CD14-positive monocyte (primary cell): ENCODE results near the gene ADSS1. TPM values are rescaled to one million over a fixed set of nuclear protein-coding genes. Genes with fewer than 3 reads are reported as not detected.

Experiments
- DNase-seq, 3 donors: peaks; one replicate each; pipeline ENCODE4 v3.0.0-alpha.2; 2011 to 2022
- H2AFZ ChIP-seq: 2 replicates; pipeline ENCODE4 v1.6.0; 2012; ENCODE audit warnings: mild to moderate bottlenecking, low read depth, low read length, inconsistent platforms; ENCODE audit not compliant: insufficient read depth, poor library complexity, severe bottlenecking
- H3K27ac ChIP-seq, 2 donors: 1 replicate in 1 of 2; 2 replicates in 1 of 2; pipeline ENCODE4 v1.5.1; 2012 to 2013; ENCODE audit warnings: low read length in 2 of 2, control low read depth in 1 of 2, inconsistent platforms in 1 of 2, low read depth in 1 of 2, mild to moderate bottlenecking in 1 of 2
- H3K27me3 ChIP-seq, 2 donors: one replicate each; pipeline versions ENCODE4 v1.6.0 to v1.6.1; 2011 to 2013; ENCODE audit warnings: low read length in 2 of 2; ENCODE audit not compliant: control insufficient read depth in 2 of 2, insufficient read depth in 2 of 2
- H3K36me3 ChIP-seq, 2 donors: replicated peaks in 1 of 2; 1 replicate in 1 of 2; 2 replicates in 1 of 2; pipeline versions ENCODE4 v1.5.1 to v1.6.1; 2012 to 2013; ENCODE audit warnings: low read length in 2 of 2, control low read depth in 1 of 2, inconsistent platforms in 1 of 2, mild to moderate bottlenecking in 1 of 2; ENCODE audit not compliant: insufficient read depth in 2 of 2, control insufficient read depth in 1 of 2
- H3K4me1 ChIP-seq, 2 donors: 1 replicate in 1 of 2; 2 replicates in 1 of 2; pipeline versions ENCODE4 v1.5.1 to v1.6.1; 2012 to 2013; ENCODE audit warnings: low read length in 2 of 2, control low read depth in 1 of 2, inconsistent platforms in 1 of 2, mild to moderate bottlenecking in 1 of 2, moderate library complexity in 1 of 2; ENCODE audit not compliant: insufficient read depth in 2 of 2, control insufficient read depth in 1 of 2
- H3K4me2 ChIP-seq: replicated peaks from 2 replicates; pipeline ENCODE3; 2012; ENCODE audit warnings: low read length, moderate library complexity, mild to moderate bottlenecking; ENCODE audit not compliant: poor library complexity, severe bottlenecking; ENCODE audit errors: extremely low read depth
- H3K4me3 ChIP-seq, 3 experiments: fragments of 200-600 bp in 1 of 3; sonication (generic) in 1 of 3; replicated peaks in 1 of 3; 1 replicate in 2 of 3; 2 replicates in 1 of 3; pipeline ENCODE4 v1.5.1; 2011 to 2013; ENCODE audit warnings: low read length in 3 of 3, mild to moderate bottlenecking in 3 of 3, control low read depth in 2 of 3, low read depth in 2 of 3, inconsistent platforms in 1 of 3, moderate library complexity in 1 of 3
- H3K79me2 ChIP-seq: 2 replicates; pipeline ENCODE4 v1.6.0; 2012; ENCODE audit warnings: mild to moderate bottlenecking, control low read depth, inconsistent platforms, low read length, moderate library complexity; ENCODE audit not compliant: insufficient read depth
- H3K9ac ChIP-seq: 2 replicates; pipeline ENCODE4 v1.6.0; 2017; ENCODE audit warnings: low read length, mild to moderate bottlenecking; ENCODE audit not compliant: insufficient read depth, poor library complexity, severe bottlenecking
- H3K9me3 ChIP-seq, 2 donors: replicated peaks in 1 of 2; 1 replicate in 1 of 2; 2 replicates in 1 of 2; pipeline versions ENCODE4 v1.5.1 to v1.6.1; 2012 to 2013; ENCODE audit warnings: low read length in 2 of 2, control low read depth in 1 of 2; ENCODE audit not compliant: control insufficient read depth in 1 of 2, insufficient read depth in 1 of 2
- H4K20me1 ChIP-seq: 2 replicates; pipeline ENCODE4 v1.6.0; 2012; ENCODE audit warnings: mild to moderate bottlenecking, low read length, control low read depth, moderate library complexity; ENCODE audit not compliant: insufficient read depth
- H3K27ac Mint-ChIP-seq, 7 donors: one replicate each; pipeline ENCODE4 v1.8.0; 2020; ENCODE audit warnings: mild to moderate bottlenecking in 7 of 7, mixed read lengths in 7 of 7, moderate library complexity in 6 of 7, inconsistent platforms in 2 of 7
- H3K27me3 Mint-ChIP-seq, 3 donors: one replicate each; pipeline ENCODE4 v1.8.0; 2021 to 2022; ENCODE audit warnings: low read depth in 3 of 3, mild to moderate bottlenecking in 3 of 3, mixed read lengths in 3 of 3, moderate library complexity in 3 of 3, inconsistent platforms in 1 of 3
- H3K36me3 Mint-ChIP-seq, 2 donors: one replicate each; pipeline ENCODE4 v1.8.0; 2020; ENCODE audit warnings: mixed read lengths in 2 of 2, inconsistent platforms in 1 of 2, mild to moderate bottlenecking in 1 of 2
- H3K4me1 Mint-ChIP-seq: one replicate; pipeline ENCODE4 v1.8.0; 2020; ENCODE audit warnings: mild to moderate bottlenecking, mixed read lengths
- H3K4me3 Mint-ChIP-seq, 2 donors: one replicate each; pipeline ENCODE4 v1.8.0; 2020; ENCODE audit warnings: mild to moderate bottlenecking in 2 of 2, mixed read lengths in 2 of 2, moderate library complexity in 1 of 2
- H3K9me3 Mint-ChIP-seq, 7 donors: one replicate each; pipeline ENCODE4 v1.8.0; 2020 to 2022; ENCODE audit warnings: mixed read lengths in 7 of 7, mild to moderate bottlenecking in 6 of 7, moderate library complexity in 6 of 7, inconsistent platforms in 2 of 7
- CTCF ChIP-seq: fragments of 200-600 bp; IDR thresholded peaks from one replicate; pipeline ENCODE4 v1.8.0; 2022; ENCODE audit warnings: antibody characterized with exemption, mild to moderate bottlenecking
- WGBS: methylation state at CpG from one replicate; pipeline ENCODE4 v1.1.5; 2013; ENCODE audit warnings: missing lambda C conversion rate; ENCODE audit not compliant: insufficient coverage; 5-methylcytosine and 5-hydroxymethylcytosine counted together
- intact Hi-C, 2 donors: fragments of 100-400 bp; cut with micrococcal nuclease; formaldehyde crosslinking; loops; one replicate each; pipeline versions ENCODE4 v1.15.0 to v1.15.1; 2023
- polyA plus RNA-seq, 3 donors: library from polyadenylated mRNA; depleted of rRNA in 1 of 3; unstranded in 2 of 3; stranded (reverse) in 1 of 3; fragments of 300-500 nt in 2 of 3; fragments of >200 nt in 1 of 3; fragmentation: Illumina TruSeq in 2 of 3; gene quantifications; 1 replicate in 2 of 3; 2 replicates in 1 of 3; pipeline ENCODE4 v1.2.3, GENCODE V29; 2012 to 2021

The ADSS1 gene
- polyA plus RNA-seq, 3 donors = 0.61 to 3.7 (median 0.64) TPM

GRCh38 chr14:104697892-104698583 lies 26.0 kb upstream of the ADSS1 start:
- peaks cover 11 to 24% of the 10 kb centered on the region in 2 donors for H3K4me1 ChIP-seq
- H3K27ac ChIP-seq = no peak overlapping the region
- H2AFZ ChIP-seq = no peak overlapping the region
- H3K9ac ChIP-seq = no peak overlapping the region
- no peak for DNase-seq
- H3K27me3 ChIP-seq = no peaks in the 10 kb centered on the region
- H3K79me2 ChIP-seq = no peaks in the 10 kb centered on the region
- H4K20me1 ChIP-seq = peaks cover 44% of the 10 kb centered on the region
- Mint-ChIP-seq H3K27me3 (peaks cover 0 to 2% (median 0%) of the 10 kb centered on the region in 3 donors), H3K4me3 (no peak overlapping the region), H3K36me3 (peaks cover 10 to 20% of the 10 kb centered on the region in 2 donors), H3K4me1 (peaks cover 22% of the 10 kb centered on the region), H3K27ac (no peak overlapping the region), H3K9me3 (peaks cover 0 to 2% (median 0%) of the 10 kb centered on the region in 7 donors)
- WGBS = 83% methylated on average over 9 of the region's 19 CpGs
- no peak for TF ChIP-seq CTCF
- no peaks in the 10 kb centered on the region for H3K9me3 ChIP-seq
- intact Hi-C loops = no loop called here
- no peak overlapping the region for H3K4me2 ChIP-seq
- H3K4me3 ChIP-seq = no peak overlapping the region
- H3K36me3 ChIP-seq = peaks cover 2 to 15% of the 10 kb centered on the region in 2 donors

GRCh38 chr14:104698688-104699425 lies 25.2 kb upstream of the ADSS1 start:
- Histone ChIP-seq H3K4me2 (no peak overlapping the region), H3K36me3 (peaks cover 9 to 23% of the 10 kb centered on the region in 2 donors), H3K9me3 (no peaks in the 10 kb centered on the region), H3K9ac (no peak overlapping the region), H3K79me2 (no peaks in the 10 kb centered on the region), H3K4me1 (peaks cover 11 to 24% of the 10 kb centered on the region in 2 donors), H2AFZ (no peak overlapping the region), H3K4me3 (no peak overlapping the region), H3K27me3 (no peaks in the 10 kb centered on the region), H4K20me1 (peaks cover 37% of the 10 kb centered on the region), H3K27ac (no peak overlapping the region)
- no peak for TF ChIP-seq CTCF
- H3K9me3 Mint-ChIP-seq = peaks cover 0 to 2% (median 0%) of the 10 kb centered on the region in 7 donors
- H3K27me3 Mint-ChIP-seq = peaks cover 0 to 2% (median 0%) of the 10 kb centered on the region in 3 donors
- peaks cover 22% of the 10 kb centered on the region for H3K4me1 Mint-ChIP-seq
- no peak overlapping the region for H3K27ac Mint-ChIP-seq
- 98% methylated on average over 16 of the region's 24 CpGs for WGBS
- DNase-seq = no peak
- H3K4me3 Mint-ChIP-seq = no peak overlapping the region
- H3K36me3 Mint-ChIP-seq = peaks cover 15 to 28% of the 10 kb centered on the region in 2 donors
- intact Hi-C loops = no loop called here
